Adrenal gland (tissue), 12 donors: ENCODE results near the gene GRM8. TPM values are rescaled to one million over a fixed set of nuclear protein-coding genes. Genes with fewer than 3 reads are reported as not detected.

Experiments used
- DNase-seq, 7 donors: peaks; one replicate each; pipeline ENCODE4 v3.0.0-alpha.2; 2019 to 2020
- H3K27ac ChIP-seq, 5 donors: fragments of 200-600 bp; sonication (generic) in 4 of 5; 1 replicate in 3 of 5; 2 replicates in 2 of 5; pipeline versions ENCODE4 v1.5.1 to v1.8.0; 2016 to 2020; ENCODE audit warnings: mild to moderate bottlenecking in 1 of 5
- H3K27me3 ChIP-seq: fragments of 200-600 bp; 2 replicates; pipeline ENCODE4 v1.8.0; 2021
- H3K36me3 ChIP-seq, 2 donors: fragments of 200-600 bp; replicated peaks in 1 of 2; 1 replicate in 1 of 2; 2 replicates in 1 of 2; pipeline versions ENCODE4 v1.5.1 to v1.8.0; 2018 to 2022
- H3K4me1 ChIP-seq, 2 donors: fragments of 200-600 bp; replicated peaks in 1 of 2; 1 replicate in 1 of 2; 2 replicates in 1 of 2; pipeline versions ENCODE4 v1.5.1 to v1.8.0; 2018 to 2021
- H3K4me3 ChIP-seq, 4 donors: fragments of 200-600 bp; sonication (generic) in 3 of 4; one replicate each; pipeline ENCODE4 v1.5.1; 2016 to 2018
- H3K9me3 ChIP-seq, 3 donors: fragments of 200-600 bp; sonication (generic) in 1 of 3; replicated peaks in 1 of 3; 1 replicate in 2 of 3; 2 replicates in 1 of 3; pipeline versions ENCODE4 v1.5.1 to v1.8.0; 2016 to 2021
- POLR2A ChIP-seq, 2 donors: fragments of 450-650 bp; IDR thresholded peaks; one replicate each; pipeline ENCODE4 v1.6.1; 2017; ENCODE audit warnings: antibody characterized with exemption in 2 of 2, mild to moderate bottlenecking in 2 of 2, moderate library complexity in 1 of 2
- WGBS, 4 donors: extraction: QIAGEN DNeasy Blood & Tissue Kit in 2 of 4; methylation state at CpG; one replicate each; pipeline versions ENCODE4 v1.1.5 to v1.1.7; 2013 to 2017; 5-methylcytosine and 5-hydroxymethylcytosine counted together
- intact Hi-C, 2 donors: fragments of 100-400 bp; cut with DNase I; formaldehyde crosslinking; loops; one replicate each; pipeline versions ENCODE4 v1.14.1 to v1.15.0; 2022 to 2023
- polyA plus RNA-seq, 3 donors: library from polyadenylated mRNA; stranded (reverse); fragments of 200-250 nt in 2 of 3; fragments of 350-450 nt in 1 of 3; fragmentation: Illumina TruSeq in 1 of 3; extraction: RNeasy Lipid Tissue Mini Kit (QIAGEN cat#74804) in 1 of 3; gene quantifications; one replicate each; pipeline ENCODE4 v1.2.3, GENCODE V29; 2013 to 2014
- total RNA-seq, 9 donors: library from RNA; depleted of rRNA in 4 of 9; stranded (reverse); fragments of >200 nt in 4 of 9; fragments of 120-200 nt in 1 of 9; fragmentation: NEBNext Ultra II Directional in 1 of 9; extraction: Animal tissue kit (Norgen Biotek cat#: 25700) in 1 of 9; gene quantifications; one replicate each; pipeline versions ENCODE4 v1.1.0 to v1.2.4, GENCODE V29; 2013 to 2023
- TF ChIP-seq, protein P1 (sequence below), 6 experiments: fragments of 450-650 bp in 4 of 6; fragments of 200-600 bp in 2 of 6; sonication (generic) in 1 of 6; IDR thresholded peaks; 1 replicate in 5 of 6; 2 replicates in 1 of 6; pipeline versions ENCODE4 v1.5.1 to v1.8.0; 2016 to 2021; ENCODE audit warnings: antibody characterized with exemption in 6 of 6, mild to moderate bottlenecking in 2 of 6, moderate library complexity in 1 of 6
- donor health status: healthy with polysubstance abuse.
- donor health status: Bipolar disorder and iron deficiency.
- donor health status: DM: yes; HTN: yes; CAD: no.
- donor health status: DM: no; HTN: no; CAD: no.
- donor health status: DM: no; HTN: no; CAD: no.
- donor health status: DM: yes; HTN: yes; CAD: no.

Gene GRM8
- total and polyA plus RNA-seq, 12 donors: 0.10 to 2.5 (median 0.92) TPM; not detected in 5

DNA sequence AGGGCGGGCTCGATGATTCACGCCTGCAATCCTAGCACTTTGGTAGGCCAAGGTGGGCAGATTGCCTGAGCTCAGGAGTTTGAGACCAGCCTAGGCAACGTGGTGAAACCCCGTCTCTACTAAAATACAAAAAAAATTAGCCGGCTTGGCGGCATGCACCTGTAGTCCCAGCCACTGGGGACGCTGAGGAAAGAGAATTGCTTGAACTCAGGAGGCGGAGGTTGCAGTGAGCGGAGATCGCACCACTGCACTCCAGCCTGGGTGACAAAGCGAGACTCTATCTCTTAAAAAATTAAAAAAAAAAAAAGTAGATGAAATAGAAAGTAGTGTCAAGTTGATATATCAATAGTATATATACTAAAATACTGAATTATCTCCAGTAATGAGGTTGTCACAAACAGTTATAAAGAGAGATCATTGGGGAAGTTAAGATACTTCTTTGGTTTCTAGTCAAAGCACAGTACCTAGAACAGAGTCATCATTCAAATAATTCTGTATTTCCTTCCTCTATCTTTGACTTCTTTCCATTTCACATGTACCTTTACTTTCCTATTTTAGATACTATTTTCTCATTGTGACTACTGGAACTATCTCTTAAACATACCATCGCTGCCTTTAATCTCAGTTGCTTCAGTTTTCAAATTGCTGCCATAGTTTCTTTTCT is 491.7 kb downstream of the GRM8 start:
- Histone ChIP-seq H3K9me3 (no peaks in the 10 kb centered on the region), H3K4me3 (no peak overlapping the region), H3K36me3 (no peaks in the 10 kb centered on the region), H3K4me1 (no peaks in the 10 kb centered on the region), H3K27me3 (no peaks in the 10 kb centered on the region), H3K27ac (no peak overlapping the region)
- no peak for DNase-seq
- intact Hi-C loops: no loop called here
- 77 to 87% (median 79%) methylated on average over 13 of the region's 13 CpGs for WGBS, 4 donors
- TF ChIP-seq, protein P1, sequence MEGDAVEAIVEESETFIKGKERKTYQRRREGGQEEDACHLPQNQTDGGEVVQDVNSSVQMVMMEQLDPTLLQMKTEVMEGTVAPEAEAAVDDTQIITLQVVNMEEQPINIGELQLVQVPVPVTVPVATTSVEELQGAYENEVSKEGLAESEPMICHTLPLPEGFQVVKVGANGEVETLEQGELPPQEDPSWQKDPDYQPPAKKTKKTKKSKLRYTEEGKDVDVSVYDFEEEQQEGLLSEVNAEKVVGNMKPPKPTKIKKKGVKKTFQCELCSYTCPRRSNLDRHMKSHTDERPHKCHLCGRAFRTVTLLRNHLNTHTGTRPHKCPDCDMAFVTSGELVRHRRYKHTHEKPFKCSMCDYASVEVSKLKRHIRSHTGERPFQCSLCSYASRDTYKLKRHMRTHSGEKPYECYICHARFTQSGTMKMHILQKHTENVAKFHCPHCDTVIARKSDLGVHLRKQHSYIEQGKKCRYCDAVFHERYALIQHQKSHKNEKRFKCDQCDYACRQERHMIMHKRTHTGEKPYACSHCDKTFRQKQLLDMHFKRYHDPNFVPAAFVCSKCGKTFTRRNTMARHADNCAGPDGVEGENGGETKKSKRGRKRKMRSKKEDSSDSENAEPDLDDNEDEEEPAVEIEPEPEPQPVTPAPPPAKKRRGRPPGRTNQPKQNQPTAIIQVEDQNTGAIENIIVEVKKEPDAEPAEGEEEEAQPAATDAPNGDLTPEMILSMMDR (IDR thresholded peaks at IDR 0.05): no peak
- no peak for TF ChIP-seq POLR2A (IDR thresholded peaks at IDR 0.05)

DNA sequence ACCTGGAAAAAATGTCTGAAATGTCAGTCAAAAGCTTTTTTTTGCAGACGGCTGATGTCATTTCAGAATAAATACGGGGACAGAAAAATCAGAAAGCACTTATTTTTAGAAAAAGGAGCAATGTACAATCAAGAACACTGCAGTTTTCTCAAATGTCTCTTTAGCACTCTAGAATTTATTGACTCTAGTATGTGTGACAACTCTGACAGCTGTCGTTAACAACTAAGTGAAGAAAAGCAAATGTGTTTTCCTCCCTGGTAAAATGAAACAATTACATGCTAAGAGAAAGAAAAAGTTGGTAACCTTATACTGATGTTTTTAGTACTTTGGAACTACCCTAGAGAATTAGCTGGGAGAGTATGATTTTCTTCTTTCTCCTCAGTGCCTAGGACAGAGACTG is 497.4 kb downstream of the GRM8 start:
- Histone ChIP-seq H3K36me3 (no peaks in the 10 kb centered on the region), H3K4me3 (no peak overlapping the region), H3K9me3 (no peaks in the 10 kb centered on the region), H3K4me1 (no peaks in the 10 kb centered on the region), H3K27ac (no peak overlapping the region), H3K27me3 (no peaks in the 10 kb centered on the region)
- no peak for TF ChIP-seq POLR2A (IDR thresholded peaks at IDR 0.05)
- TF ChIP-seq, protein P1 (IDR thresholded peaks at IDR 0.05): no peak
- WGBS, 4 donors: 68 to 80% (median 72%) methylated on average over 3 of the region's 3 CpGs
- intact Hi-C loops: no loop called here
- no peak for DNase-seq

DNA sequence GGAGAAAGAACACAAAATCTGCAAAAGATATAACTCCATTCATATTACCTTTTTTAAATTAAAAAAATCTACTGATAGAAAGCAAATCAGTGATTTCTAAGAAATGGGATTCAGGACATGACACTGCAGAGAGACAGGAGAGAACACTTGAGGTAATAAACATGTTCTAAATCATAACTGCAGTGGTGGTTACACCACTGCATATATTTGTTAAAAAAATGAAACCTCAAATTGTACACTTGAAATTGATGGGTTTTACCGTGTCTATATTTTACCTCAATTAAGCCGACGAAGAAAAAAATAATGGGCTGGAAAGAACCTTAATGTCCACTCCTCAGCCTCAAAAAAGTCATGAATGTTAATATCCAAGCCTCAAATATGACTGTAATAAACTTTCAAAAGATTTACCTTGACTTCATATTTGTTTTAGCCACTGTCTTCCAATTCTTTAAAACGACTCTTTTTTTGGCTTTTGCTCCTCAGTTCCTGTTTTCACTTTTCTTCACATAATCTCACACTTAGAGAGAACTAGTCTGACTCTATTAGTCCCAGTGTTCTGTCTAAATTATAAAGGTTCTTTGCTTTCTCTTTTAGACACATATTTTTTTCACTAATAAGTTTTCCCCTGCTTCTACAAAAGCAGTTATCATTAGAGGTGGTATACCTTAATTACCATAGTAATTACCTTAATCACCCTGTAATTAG is 502.4 kb downstream of the GRM8 start:
- Histone ChIP-seq H3K27ac (no peak overlapping the region), H3K9me3 (no peaks in the 10 kb centered on the region), H3K27me3 (no peaks in the 10 kb centered on the region), H3K4me3 (no peak overlapping the region), H3K4me1 (no peaks in the 10 kb centered on the region), H3K36me3 (no peaks in the 10 kb centered on the region)
- no peak for DNase-seq
- no peak for TF ChIP-seq POLR2A (IDR thresholded peaks at IDR 0.05)
- TF ChIP-seq, protein P1 (IDR thresholded peaks at IDR 0.05): no peak
- WGBS, 4 donors: 73 to 82% (median 79%) methylated on average over 4 of the region's 4 CpGs
- intact Hi-C loops: no loop called here

DNA sequence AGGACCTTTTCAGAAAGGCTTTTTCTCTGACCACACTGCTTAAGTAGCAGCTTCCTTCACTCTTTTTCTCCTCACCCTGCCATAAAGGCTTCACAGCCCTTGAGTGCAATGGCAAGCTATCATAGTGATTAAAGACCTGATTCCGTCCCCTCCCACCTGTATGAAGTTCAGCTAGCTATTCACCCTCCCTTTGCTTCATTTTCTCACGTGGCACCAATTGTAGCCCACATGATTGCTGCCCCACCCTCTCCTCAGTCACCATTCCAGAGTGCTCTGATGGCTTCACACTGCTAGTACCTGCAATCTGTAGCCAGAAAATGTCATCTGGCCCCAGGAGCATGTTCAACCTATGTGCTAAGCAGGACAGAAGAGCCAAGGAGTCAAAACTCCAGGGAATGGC is 523.8 kb downstream of the GRM8 start:
- Histone ChIP-seq H3K4me3 (no peak overlapping the region), H3K9me3 (no peaks in the 10 kb centered on the region), H3K4me1 (no peaks in the 10 kb centered on the region), H3K27me3 (no peaks in the 10 kb centered on the region), H3K36me3 (no peaks in the 10 kb centered on the region), H3K27ac (no peak overlapping the region)
- no peak for DNase-seq
- intact Hi-C loops: no loop called here
- TF ChIP-seq, protein P1 (IDR thresholded peaks at IDR 0.05): no peak
- no peak for TF ChIP-seq POLR2A (IDR thresholded peaks at IDR 0.05)
- WGBS, 4 donors: 49 to 63% (median 50%) methylated on average over 2 of the region's 2 CpGs
